Naive thymus-derived CD4-positive, alpha-beta T cell (primary cell): ENCODE data around the gene RNF149. TPM values are rescaled to one million over a fixed set of nuclear protein-coding genes. Genes with fewer than 3 reads are reported as not detected.
A peak's percentile ranks its signal among the peaks of the same experiment; 100 is the strongest.

Experiments used
- ATAC-seq: fragments of 150-1000 bp; cut with Tn5 transposase; 2 replicates; pipeline ENCODE4 v1.10.0; 2021; ENCODE audit warnings: mild to moderate bottlenecking, moderate library complexity
- CTCF ChIA-PET: fragments of 350-600 bp; sonication (Branson Sonifier 250); formaldehyde crosslinking; loops from one replicate; lab custom pipeline; 2021; ENCODE audit warnings: antibody characterized with exemption; lab: Charles Lee
- POLR2A ChIA-PET: fragments of 350-600 bp; sonication (Branson Sonifier 250); formaldehyde crosslinking; loops from one replicate; lab custom pipeline; 2021; ENCODE audit warnings: antibody characterized with exemption, inconsistent platforms; lab: Charles Lee
- DNase-seq, 9 donors: peaks; one replicate each; pipeline versions ENCODE4 v3.0.0 to v3.0.0-alpha.2; 2020 to 2022; ENCODE audit warnings: mixed read lengths in 1 of 9
- H3K27ac ChIP-seq: one replicate; pipeline ENCODE4 v1.7.0; 2013; ENCODE audit warnings: mild to moderate bottlenecking, low read depth, low read length, moderate library complexity
- H3K27me3 ChIP-seq, 2 donors: one replicate each; pipeline ENCODE4 v1.7.0; 2013; ENCODE audit warnings: low read length in 2 of 2, mild to moderate bottlenecking in 2 of 2, moderate library complexity in 2 of 2; ENCODE audit not compliant: control insufficient read depth in 2 of 2, insufficient read depth in 2 of 2
- H3K36me3 ChIP-seq, 3 experiments: 1 replicate in 2 of 3; 2 replicates in 1 of 3; pipeline ENCODE4 v1.7.0; 2013; ENCODE audit warnings: low read length in 3 of 3, mild to moderate bottlenecking in 3 of 3, moderate library complexity in 1 of 3; ENCODE audit not compliant: insufficient read depth in 3 of 3, control insufficient read depth in 2 of 3
- H3K4me1 ChIP-seq, 2 donors: one replicate each; pipeline ENCODE4 v1.7.0; 2013; ENCODE audit warnings: low read length in 2 of 2, mild to moderate bottlenecking in 2 of 2, moderate library complexity in 1 of 2; ENCODE audit not compliant: control insufficient read depth in 2 of 2, insufficient read depth in 2 of 2
- H3K4me3 ChIP-seq: 2 replicates; pipeline ENCODE4 v1.7.0; 2013; ENCODE audit warnings: mild to moderate bottlenecking, low read length
- H3K9me3 ChIP-seq, 3 experiments: 1 replicate in 2 of 3; 2 replicates in 1 of 3; pipeline ENCODE4 v1.7.0; 2013; ENCODE audit warnings: low read length in 3 of 3; ENCODE audit not compliant: control insufficient read depth in 2 of 3
- H3K27ac Mint-ChIP-seq, 9 donors: one replicate each; pipeline ENCODE4 v1.8.0; 2020 to 2022; ENCODE audit warnings: mixed read lengths in 9 of 9, mild to moderate bottlenecking in 8 of 9, moderate library complexity in 5 of 9, inconsistent platforms in 2 of 9
- H3K27me3 Mint-ChIP-seq, 5 donors: one replicate each; pipeline ENCODE4 v1.8.0; 2021 to 2022; ENCODE audit warnings: mixed read lengths in 5 of 5, mild to moderate bottlenecking in 1 of 5
- H3K36me3 Mint-ChIP-seq, 5 donors: one replicate each; pipeline ENCODE4 v1.8.0; 2020 to 2022; ENCODE audit warnings: mixed read lengths in 5 of 5, mild to moderate bottlenecking in 3 of 5, inconsistent platforms in 1 of 5
- H3K4me1 Mint-ChIP-seq, 7 donors: one replicate each; pipeline ENCODE4 v1.8.0; 2020 to 2022; ENCODE audit warnings: mixed read lengths in 7 of 7, mild to moderate bottlenecking in 3 of 7, inconsistent platforms in 1 of 7
- H3K4me3 Mint-ChIP-seq, 10 donors: one replicate each; pipeline ENCODE4 v1.8.0; 2020 to 2022; ENCODE audit warnings: mild to moderate bottlenecking in 10 of 10, mixed read lengths in 10 of 10, moderate library complexity in 6 of 10, inconsistent platforms in 2 of 10
- H3K9me3 Mint-ChIP-seq, 11 donors: one replicate each; pipeline ENCODE4 v1.8.0; 2020 to 2022; ENCODE audit warnings: mixed read lengths in 11 of 11, mild to moderate bottlenecking in 4 of 11, inconsistent platforms in 1 of 11, moderate library complexity in 1 of 11
- intact Hi-C, 2 donors: fragments of 100-400 bp; cut with micrococcal nuclease; formaldehyde crosslinking; loops; one replicate each; pipeline ENCODE4 v1.15.1; 2023
- polyA plus RNA-seq, 2 donors: library from polyadenylated mRNA; unstranded; fragments of 300-500 nt; fragmentation: Illumina TruSeq; gene quantifications; one replicate each; pipeline ENCODE4 v1.2.3, GENCODE V29; 2021
- total RNA-seq, 6 experiments: library from RNA in 5 of 6; stranded (reverse) in 5 of 6; gene quantifications; 1 replicate in 5 of 6; 2 replicates in 1 of 6; pipeline ENCODE4 v1.2.3 and lab custom pipeline; 2021 to 2026

The RNF149 gene
- total and polyA plus RNA-seq, 7 experiments from 2014 or later = 45.2 to 159 (median 112) TPM

- Histone ChIP-seq H3K36me3 (no peaks in the 10 kb centered on the region), H3K27me3 (no peaks in the 10 kb centered on the region), H3K4me3 (no peak overlapping the region), H3K4me1 (peaks cover 6 to 21% of the 10 kb centered on the region in 2 donors), H3K9me3 (no peaks in the 10 kb centered on the region), H3K27ac (no peak overlapping the region)
- CTCF ChIA-PET = interaction anchor here (3.0 kb wide), 1 partner anchor 43 kb away, joined by 24 read pairs; the partner anchor contains the start of gene CREG2
- DNase-seq (no peak), ATAC-seq (no peak)
- peaks cover 23 to 37% (median 32%) of the 10 kb centered on the region in 7 donors for H3K4me1 Mint-ChIP-seq
- intact Hi-C loops = loop anchor here (5.0 to 10.0 kb wide), 2 partner anchors 73 to 1101 kb away; no protein-coding TSS in a partner anchor
- H3K27ac Mint-ChIP-seq = no peak overlapping the region
- H3K36me3 Mint-ChIP-seq = no peaks in the 10 kb centered on the region
- H3K27me3 Mint-ChIP-seq = peaks cover 0 to 11% (median 0%) of the 10 kb centered on the region in 5 donors
- POLR2A ChIA-PET = no interaction called here
- H3K4me3 Mint-ChIP-seq = peak overlapping the region in 1 of 10 donors; percentile 20
- no peaks in the 10 kb centered on the region for H3K9me3 Mint-ChIP-seq
Measured at GRCh38 chr2:101344137-101344536, 35.6 kb upstream of the RNF149 start.

GRCh38 chr2:101342625-101343008, 34.1 kb upstream of the RNF149 start:
- Mint-ChIP-seq H3K36me3 (peaks cover 0 to 2% (median 0%) of the 10 kb centered on the region in 5 donors), H3K9me3 (no peaks in the 10 kb centered on the region), H3K27ac (peak overlapping the region in 2 of 9 donors; percentile 31 to 64), H3K4me3 (no peak overlapping the region), H3K27me3 (peaks cover 0 to 15% (median 0%) of the 10 kb centered on the region in 5 donors), H3K4me1 (peaks cover 24 to 40% (median 32%) of the 10 kb centered on the region in 7 donors)
- ATAC-seq (no peak), DNase-seq (no peak)
- intact Hi-C loops = loop anchor here (1.0 to 10.0 kb wide), 10 partner anchors 14 to 1102 kb away; partner anchors contain the start of genes CREG2 (in 2 of the 2), CNOT11 (in 1 of the 2) and RNF149 (in 1 of the 2)
- no peaks in the 10 kb centered on the region for H3K9me3 ChIP-seq
- H3K4me1 ChIP-seq = peaks cover 6 to 21% of the 10 kb centered on the region in 2 donors
- no peaks in the 10 kb centered on the region for H3K27me3 ChIP-seq
- POLR2A ChIA-PET = interaction anchor here (0.6 to 1.9 kb wide), 4 partner anchors 14 to 45 kb away, joined by 3 to 7 read pairs (median 5); partner anchors contain the start of genes CREG2 and RNF149
- no peak overlapping the region for H3K27ac ChIP-seq
- no peaks in the 10 kb centered on the region for H3K36me3 ChIP-seq
- CTCF ChIA-PET = interaction anchor here (0.7 to 3.2 kb wide), 25 partner anchors 8 to 898 kb away, joined by 3 to 49 read pairs (median 4); partner anchors contain the start of gene CREG2
- H3K4me3 ChIP-seq = no peak overlapping the region

DNA sequence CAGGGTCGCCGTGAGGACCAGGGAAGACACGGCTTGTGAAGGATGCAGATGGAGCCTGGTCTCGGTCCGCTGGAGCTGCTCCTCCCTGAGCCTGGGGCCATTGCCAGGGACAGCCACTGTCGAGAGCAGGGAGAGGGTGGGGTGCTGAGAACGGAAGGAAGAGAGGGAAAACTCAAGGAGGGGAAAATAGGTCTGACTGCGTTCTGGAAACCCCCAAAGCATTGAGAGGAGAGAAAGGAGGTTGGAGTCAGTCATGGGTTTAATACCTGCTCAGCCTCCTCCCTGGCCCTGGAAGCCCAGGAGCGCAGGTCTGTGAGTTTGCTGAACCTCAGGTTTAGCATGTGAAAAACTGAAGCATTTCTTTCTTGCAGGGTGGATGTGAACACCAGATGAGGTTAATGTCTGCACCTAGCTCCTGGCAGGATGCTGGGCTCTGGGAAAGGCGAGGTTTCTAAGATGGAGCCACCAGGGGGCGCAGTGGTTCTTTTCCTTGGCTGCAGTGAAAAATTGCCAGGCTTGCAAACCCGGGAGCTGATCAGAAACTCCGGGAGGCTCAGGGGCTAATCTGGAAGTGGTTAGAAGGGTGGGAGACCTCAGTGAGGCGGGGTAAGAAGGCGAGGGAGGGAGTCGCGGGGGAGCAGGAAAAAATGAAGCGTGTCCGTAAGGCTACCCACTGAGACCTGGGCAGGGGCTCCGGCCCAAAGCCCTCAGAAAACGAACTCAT, 33.6 kb upstream of the RNF149 start:
- no peaks in the 10 kb centered on the region for H3K9me3 ChIP-seq
- peaks cover 0 to 20% (median 0%) of the 10 kb centered on the region in 5 donors for H3K27me3 Mint-ChIP-seq
- intact Hi-C loops = loop anchor here (1.0 to 10.0 kb wide), 10 partner anchors 14 to 1103 kb away; partner anchors contain the start of genes CREG2 (in 2 of the 2), CNOT11 (in 1 of the 2) and RNF149 (in 1 of the 2)
- ATAC-seq = peak; percentile 76
- H3K36me3 Mint-ChIP-seq = peaks cover 0 to 3% (median 0%) of the 10 kb centered on the region in 5 donors
- H3K4me1 ChIP-seq = peaks cover 6 to 21% of the 10 kb centered on the region in 2 donors
- ChIA-PET POLR2A (interaction anchor here (0.6 to 1.9 kb wide), 6 partner anchors 14 to 45 kb away, joined by 3 to 7 read pairs (median 3); partner anchors contain the start of genes CREG2 and RNF149), CTCF (interaction anchor here (0.7 to 3.2 kb wide), 25 partner anchors 9 to 898 kb away, joined by 3 to 49 read pairs (median 4); partner anchors contain the start of gene CREG2)
- no peak overlapping the region for H3K4me3 ChIP-seq
- H3K27ac ChIP-seq = no peak overlapping the region
- no peaks in the 10 kb centered on the region for H3K27me3 ChIP-seq
- peak overlapping the region in 4 of 10 donors; percentile 10 to 63 (median 18) for H3K4me3 Mint-ChIP-seq
- DNase-seq = peak; percentile 32 to 73 (median 51)
- H3K36me3 ChIP-seq = no peaks in the 10 kb centered on the region
- peak overlapping the region in 5 of 9 donors; percentile 9 to 68 (median 31) for H3K27ac Mint-ChIP-seq
- H3K9me3 Mint-ChIP-seq = no peaks in the 10 kb centered on the region
- peaks cover 24 to 43% (median 32%) of the 10 kb centered on the region in 7 donors for H3K4me1 Mint-ChIP-seq

DNA sequence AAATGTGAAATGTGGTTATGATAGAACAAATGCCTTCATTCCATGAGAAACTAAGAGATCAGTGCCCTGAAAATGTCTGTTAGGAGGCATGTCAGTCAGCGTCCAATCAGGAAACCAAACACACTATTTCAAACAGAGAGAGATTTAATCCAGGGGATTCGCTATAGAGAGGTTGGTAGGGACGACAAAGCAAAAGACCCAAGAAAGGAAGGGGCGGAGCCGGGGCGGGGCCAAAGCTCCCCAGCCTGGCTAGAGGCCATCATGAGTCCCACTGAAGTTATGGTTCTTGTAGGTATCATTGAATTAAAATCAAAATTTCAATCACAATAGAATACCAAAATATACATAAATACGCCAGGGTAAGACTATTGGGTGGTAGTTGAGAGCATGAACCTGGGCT, 32.9 kb upstream of the RNF149 start:
- Mint-ChIP-seq H3K4me3 (peak overlapping the region in 4 of 10 donors; percentile 13 to 63 (median 34)), H3K9me3 (no peaks in the 10 kb centered on the region), H3K4me1 (peaks cover 24 to 45% (median 33%) of the 10 kb centered on the region in 7 donors), H3K36me3 (peaks cover 0 to 4% (median 0%) of the 10 kb centered on the region in 5 donors), H3K27ac (peak overlapping the region in 2 of 9 donors; percentile 7 to 64), H3K27me3 (peaks cover 0 to 16% (median 0%) of the 10 kb centered on the region in 5 donors)
- H3K9me3 ChIP-seq = no peaks in the 10 kb centered on the region
- ChIA-PET POLR2A (interaction anchor here (0.9 to 1.9 kb wide), 4 partner anchors 13 to 39 kb away, joined by 3 to 7 read pairs (median 5); partner anchors contain the start of gene RNF149), CTCF (interaction anchor here (1.1 to 3.2 kb wide), 18 partner anchors 10 to 899 kb away, joined by 3 to 49 read pairs (median 5); partner anchors contain the start of gene CREG2)
- no peaks in the 10 kb centered on the region for H3K36me3 ChIP-seq
- no peak overlapping the region for H3K4me3 ChIP-seq
- DNase-seq (no peak), ATAC-seq (peak; percentile 54)
- intact Hi-C loops = loop anchor here (5.0 to 10.0 kb wide), 2 partner anchors 76 to 1103 kb away; no protein-coding TSS in a partner anchor
- peaks cover 6 to 21% of the 10 kb centered on the region in 2 donors for H3K4me1 ChIP-seq
- H3K27me3 ChIP-seq = no peaks in the 10 kb centered on the region
- no peak overlapping the region for H3K27ac ChIP-seq

DNA sequence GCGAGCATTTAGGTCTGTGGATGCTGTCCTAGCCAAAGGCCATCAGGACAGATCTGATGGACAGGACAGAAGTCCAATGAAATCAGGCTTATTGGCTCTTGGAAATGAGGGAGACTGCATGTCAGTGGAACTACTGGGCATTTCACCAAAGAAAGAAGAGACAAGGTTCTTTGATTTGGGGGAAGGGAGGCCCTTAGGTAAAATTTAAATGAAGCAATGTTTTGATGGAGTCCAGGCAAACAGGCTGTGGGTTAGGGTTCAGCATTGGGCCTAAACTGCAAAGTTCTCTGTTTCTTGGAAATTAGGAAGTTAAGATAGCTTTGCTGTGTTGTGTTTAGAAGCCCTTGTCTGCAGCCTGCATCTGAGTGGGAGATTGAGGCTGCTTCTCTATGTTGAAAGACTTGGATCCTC, 31.6 kb upstream of the RNF149 start:
- Mint-ChIP-seq H3K27me3 (peaks cover 0 to 16% (median 0%) of the 10 kb centered on the region in 5 donors), H3K9me3 (no peaks in the 10 kb centered on the region), H3K27ac (peak overlapping the region in 3 of 9 donors; percentile 39 to 74 (median 62)), H3K4me1 (peaks cover 24 to 45% (median 34%) of the 10 kb centered on the region in 7 donors), H3K36me3 (peaks cover 0 to 4% (median 0%) of the 10 kb centered on the region in 5 donors), H3K4me3 (peak overlapping the region in 2 of 10 donors; percentile 11 to 49)
- Histone ChIP-seq H3K4me1 (peaks cover 6 to 22% of the 10 kb centered on the region in 2 donors), H3K9me3 (no peaks in the 10 kb centered on the region), H3K36me3 (no peaks in the 10 kb centered on the region), H3K4me3 (no peak overlapping the region), H3K27me3 (no peaks in the 10 kb centered on the region), H3K27ac (no peak overlapping the region)
- intact Hi-C loops = loop anchor here (1.0 to 10.0 kb wide), 3 partner anchors 33 to 1105 kb away; no protein-coding TSS in a partner anchor
- ChIA-PET POLR2A (interaction anchor here (0.7 kb wide), 1 partner anchor 32 kb away, joined by 3 read pairs; the partner anchor contains the start of gene RNF149), CTCF (interaction anchor here (2.3 to 3.2 kb wide), 2 partner anchors 9 to 14 kb away, joined by 9 to 49 read pairs; no protein-coding TSS in a partner anchor)
- ATAC-seq (no peak), DNase-seq (no peak)
